Testis (tissue), 2 donors: ENCODE data around the gene DNAJC15.

ENCODE experiments used
- CTCF ChIP-seq, 3 experiments: fragments of 450-650 bp in 2 of 3; fragments of 200-600 bp in 1 of 3; sonication (generic) in 1 of 3; IDR thresholded peaks; one replicate each; pipeline ENCODE4 v1.5.1; 2016 to 2019; ENCODE audit warnings: antibody characterized with exemption in 3 of 3, mild to moderate bottlenecking in 2 of 3, moderate library complexity in 1 of 3
- POLR2A ChIP-seq: fragments of 450-650 bp; IDR thresholded peaks from one replicate; pipeline ENCODE4 v1.6.1; 2017; ENCODE audit warnings: antibody characterized with exemption, mild to moderate bottlenecking, moderate library complexity

- TF ChIP-seq CTCF (IDR thresholded peaks at IDR 0.05) (no peak), POLR2A (no peak)
Measured at GRCh38 chr13:43124490-43124889, 101.1 kb downstream of the DNAJC15 start.
